GM04504 (cell line): ENCODE data around the gene SEPTIN8.
"Not testable (repeated sequence)": the region's sequence is repeated elsewhere in the genome, so short reads cannot be mapped to it uniquely, and the experiment has no call there.

ENCODE experiments used
- DNase-seq: peaks from one replicate; pipeline ENCODE4 v3.0.0-alpha.2; 2012; ENCODE audit warnings: low read depth

SEPTIN8 gene

GRCh38 chr5:132812781-132813598 is 36.0 kb upstream of the SEPTIN8 start, which contains the start of gene SOWAHA:
Gene SOWAHA, plus strand, starts transcription at chr5:132813302. Its CDS starts 320 bp downstream, at chr5:132813622.
- DNase-seq: no peak

- DNase-seq: no peak
These were observed 35.2 kb upstream of the SEPTIN8 start for GRCh38 chr5:132812123-132812765.

GRCh38 chr5:132810605-132811004 is 33.6 kb upstream of the SEPTIN8 start:
- DNase-seq: no peak

GRCh38 chr5:132808866-132809265 is 31.8 kb upstream of the SEPTIN8 start:
- DNase-seq: no peak

- DNase-seq: no peak
These were observed 31.4 kb upstream of the SEPTIN8 start for GRCh38 chr5:132808448-132808847.

- DNase-seq: no peak
These were observed 30.3 kb upstream of the SEPTIN8 start for GRCh38 chr5:132807163-132807838.

- DNase-seq: not testable (repeated sequence)
These were observed 29.7 kb upstream of the SEPTIN8 start for GRCh38 chr5:132806804-132807162.

GRCh38 chr5:132805872-132806271 is 28.8 kb upstream of the SEPTIN8 start:
- DNase-seq: not testable (repeated sequence)

- DNase-seq: not testable (repeated sequence)
These were observed 27.2 kb upstream of the SEPTIN8 start for GRCh38 chr5:132804219-132804618.

GRCh38 chr5:132802685-132803066 is 25.6 kb upstream of the SEPTIN8 start:
- not testable (repeated sequence) for DNase-seq

- no peak for DNase-seq
These were observed 25.1 kb upstream of the SEPTIN8 start for GRCh38 chr5:132802044-132802684.

- no peak for DNase-seq
These were observed 23.5 kb upstream of the SEPTIN8 start for GRCh38 chr5:132800545-132800944.

GRCh38 chr5:132799392-132799791 is 22.4 kb upstream of the SEPTIN8 start:
- no peak for DNase-seq

GRCh38 chr5:132797651-132798050 is 20.6 kb upstream of the SEPTIN8 start:
- no peak for DNase-seq

GRCh38 chr5:132791026-132791425 is 14.0 kb upstream of the SEPTIN8 start:
- DNase-seq: no peak

GRCh38 chr5:132790201-132790865 is 13.3 kb upstream of the SEPTIN8 start:
- no peak for DNase-seq

GRCh38 chr5:132788990-132789886 is 12.2 kb upstream of the SEPTIN8 start:
- no peak for DNase-seq

GRCh38 chr5:132788508-132788907 is 11.5 kb upstream of the SEPTIN8 start:
- no peak for DNase-seq

GRCh38 chr5:132787076-132787475 is 10.0 kb upstream of the SEPTIN8 start:
- no peak for DNase-seq

- no peak for DNase-seq
These were observed 8.8 kb upstream of the SEPTIN8 start for GRCh38 chr5:132785864-132786263.

GRCh38 chr5:132785365-132785764 is 8.3 kb upstream of the SEPTIN8 start:
- DNase-seq: no peak
